HepG2 (cell line): ENCODE data around the gene REM2. TPM values are rescaled to one million over a fixed set of nuclear protein-coding genes. Genes with fewer than 3 reads are reported as not detected.
A peak's percentile ranks its signal among the peaks of the same experiment; 100 is the strongest.

Experiments used
- ARID2 ChIP-seq: sonication (generic); formaldehyde crosslinking; IDR thresholded peaks from 2 replicates; pipeline ENCODE4 v1.8.1; 2022; ENCODE audit warnings: mild to moderate bottlenecking, missing genetic modification reagents, borderline replicate concordance
- ATRX ChIP-seq: sonication (generic); formaldehyde crosslinking; IDR thresholded peaks from 2 replicates; pipeline ENCODE4 v1.4.0; 2020; ENCODE audit warnings: missing genetic modification reagents, borderline replicate concordance
- CBX5 ChIP-seq: sonication (generic); formaldehyde crosslinking; IDR thresholded peaks from 2 replicates; pipeline ENCODE4 v1.4.0; 2020; ENCODE audit warnings: missing genetic modification reagents, borderline replicate concordance
- DZIP1 ChIP-seq: sonication (generic); formaldehyde crosslinking; IDR thresholded peaks from 2 replicates; pipeline ENCODE4 v1.5.0; 2020; ENCODE audit warnings: mild to moderate bottlenecking, missing genetic modification reagents
- EEA1 ChIP-seq: sonication (generic); formaldehyde crosslinking; IDR thresholded peaks from 2 replicates; pipeline ENCODE4 v1.5.1; 2020; ENCODE audit warnings: mild to moderate bottlenecking, missing genetic modification reagents, borderline replicate concordance
- ESRRA ChIP-seq: sonication (generic); formaldehyde crosslinking; IDR thresholded peaks from 2 replicates; pipeline ENCODE4 v1.5.1; 2020; ENCODE audit warnings: mild to moderate bottlenecking, low read depth, missing genetic modification reagents
- HOXA9 ChIP-seq: sonication (generic); formaldehyde crosslinking; IDR thresholded peaks from 2 replicates; pipeline ENCODE4 v1.8.1; 2022; ENCODE audit warnings: missing genetic modification reagents, mild to moderate bottlenecking, moderate library complexity, borderline replicate concordance
- ZNF205 ChIP-seq: IDR thresholded peaks from 2 replicates; pipeline ENCODE4 v1.6.1; 2018; ENCODE audit warnings: missing biosample characterization, missing genetic modification reagents
- ZNF331 ChIP-seq: sonication (generic); formaldehyde crosslinking; IDR thresholded peaks from 2 replicates; pipeline ENCODE4 v1.4.0; 2020; ENCODE audit warnings: missing genetic modification reagents
- ZNF503 ChIP-seq: sonication (generic); formaldehyde crosslinking; IDR thresholded peaks from 2 replicates; pipeline ENCODE4 v1.4.0; 2020; ENCODE audit warnings: missing genetic modification reagents
- ZNF567 ChIP-seq: sonication (generic); formaldehyde crosslinking; IDR thresholded peaks from 2 replicates; pipeline ENCODE4 v1.8.1; 2023; ENCODE audit warnings: mild to moderate bottlenecking, missing genetic modification reagents, borderline replicate concordance
- polyA plus RNA-seq, 8 experiments: library from polyadenylated mRNA; depleted of rRNA in 3 of 8; stranded (reverse) in 7 of 8; unstranded in 1 of 8; fragments of >200 nt; fragmentation: Illumina TruSeq in 4 of 8; extraction: Trizol in 4 of 8; gene quantifications; 2 replicates each; pipeline versions ENCODE4 v1.2.1 to v1.2.3, GENCODE V29; 2011 to 2016; ENCODE audit warnings: low read depth in 4 of 8, missing spikeins in 1 of 8, mixed read lengths in 1 of 8; ENCODE audit not compliant: insufficient read depth in 1 of 8
- total RNA-seq, 5 experiments: library from RNA; depleted of rRNA; stranded (reverse); fragments of >200 nt; fragmentation: Illumina TruSeq; extraction: Trizol; gene quantifications; 2 replicates each; pipeline ENCODE4 v1.2.3, GENCODE V29; 2016; ENCODE audit warnings: low read depth in 1 of 5
- TF ChIP-seq, protein P1 (sequence below): sonication (generic); formaldehyde crosslinking; IDR thresholded peaks from 2 replicates; pipeline ENCODE4 v1.5.1; 2020; ENCODE audit warnings: mild to moderate bottlenecking, moderate library complexity, missing genetic modification reagents
- TF ChIP-seq, protein P2 (sequence below): sonication (generic); formaldehyde crosslinking; IDR thresholded peaks from 2 replicates; pipeline ENCODE4 v1.5.0; 2020; ENCODE audit warnings: mild to moderate bottlenecking, missing genetic modification reagents, borderline replicate concordance

The REM2 gene
- total and polyA plus RNA-seq, 2 of the 13 experiments (the other 11 are each of a cell fraction or from before 2014, with no cell fraction given) = 0.20 TPM; not detected in 1

GRCh38 chr14:22872833-22873520 is 10.0 kb upstream of the REM2 start (continued):
- TF ChIP-seq ATRX (CRISPR knock-in tag) = no peak; the same call in 1 of the 2 replicates
- 0 out of 2 replicates have a peak, but pooled peaks have one; percentile 8 for TF ChIP-seq ZNF331
- TF ChIP-seq ARID2 (CRISPR knock-in tag) = no peak
- no peak for TF ChIP-seq DZIP1 (CRISPR knock-in tag)
- TF ChIP-seq, protein P1, sequence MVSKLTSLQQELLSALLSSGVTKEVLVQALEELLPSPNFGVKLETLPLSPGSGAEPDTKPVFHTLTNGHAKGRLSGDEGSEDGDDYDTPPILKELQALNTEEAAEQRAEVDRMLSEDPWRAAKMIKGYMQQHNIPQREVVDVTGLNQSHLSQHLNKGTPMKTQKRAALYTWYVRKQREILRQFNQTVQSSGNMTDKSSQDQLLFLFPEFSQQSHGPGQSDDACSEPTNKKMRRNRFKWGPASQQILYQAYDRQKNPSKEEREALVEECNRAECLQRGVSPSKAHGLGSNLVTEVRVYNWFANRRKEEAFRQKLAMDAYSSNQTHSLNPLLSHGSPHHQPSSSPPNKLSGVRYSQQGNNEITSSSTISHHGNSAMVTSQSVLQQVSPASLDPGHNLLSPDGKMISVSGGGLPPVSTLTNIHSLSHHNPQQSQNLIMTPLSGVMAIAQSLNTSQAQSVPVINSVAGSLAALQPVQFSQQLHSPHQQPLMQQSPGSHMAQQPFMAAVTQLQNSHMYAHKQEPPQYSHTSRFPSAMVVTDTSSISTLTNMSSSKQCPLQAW (CRISPR knock-in tag) = 0 out of 2 replicates have a peak, but pooled peaks have one; percentile 0
- TF ChIP-seq ZNF503 (CRISPR knock-in tag) = no peak
- 0 out of 2 replicates have a peak, but pooled peaks have one; percentile 28 for TF ChIP-seq HOXA9 (CRISPR knock-in tag)
- TF ChIP-seq, protein P2, sequence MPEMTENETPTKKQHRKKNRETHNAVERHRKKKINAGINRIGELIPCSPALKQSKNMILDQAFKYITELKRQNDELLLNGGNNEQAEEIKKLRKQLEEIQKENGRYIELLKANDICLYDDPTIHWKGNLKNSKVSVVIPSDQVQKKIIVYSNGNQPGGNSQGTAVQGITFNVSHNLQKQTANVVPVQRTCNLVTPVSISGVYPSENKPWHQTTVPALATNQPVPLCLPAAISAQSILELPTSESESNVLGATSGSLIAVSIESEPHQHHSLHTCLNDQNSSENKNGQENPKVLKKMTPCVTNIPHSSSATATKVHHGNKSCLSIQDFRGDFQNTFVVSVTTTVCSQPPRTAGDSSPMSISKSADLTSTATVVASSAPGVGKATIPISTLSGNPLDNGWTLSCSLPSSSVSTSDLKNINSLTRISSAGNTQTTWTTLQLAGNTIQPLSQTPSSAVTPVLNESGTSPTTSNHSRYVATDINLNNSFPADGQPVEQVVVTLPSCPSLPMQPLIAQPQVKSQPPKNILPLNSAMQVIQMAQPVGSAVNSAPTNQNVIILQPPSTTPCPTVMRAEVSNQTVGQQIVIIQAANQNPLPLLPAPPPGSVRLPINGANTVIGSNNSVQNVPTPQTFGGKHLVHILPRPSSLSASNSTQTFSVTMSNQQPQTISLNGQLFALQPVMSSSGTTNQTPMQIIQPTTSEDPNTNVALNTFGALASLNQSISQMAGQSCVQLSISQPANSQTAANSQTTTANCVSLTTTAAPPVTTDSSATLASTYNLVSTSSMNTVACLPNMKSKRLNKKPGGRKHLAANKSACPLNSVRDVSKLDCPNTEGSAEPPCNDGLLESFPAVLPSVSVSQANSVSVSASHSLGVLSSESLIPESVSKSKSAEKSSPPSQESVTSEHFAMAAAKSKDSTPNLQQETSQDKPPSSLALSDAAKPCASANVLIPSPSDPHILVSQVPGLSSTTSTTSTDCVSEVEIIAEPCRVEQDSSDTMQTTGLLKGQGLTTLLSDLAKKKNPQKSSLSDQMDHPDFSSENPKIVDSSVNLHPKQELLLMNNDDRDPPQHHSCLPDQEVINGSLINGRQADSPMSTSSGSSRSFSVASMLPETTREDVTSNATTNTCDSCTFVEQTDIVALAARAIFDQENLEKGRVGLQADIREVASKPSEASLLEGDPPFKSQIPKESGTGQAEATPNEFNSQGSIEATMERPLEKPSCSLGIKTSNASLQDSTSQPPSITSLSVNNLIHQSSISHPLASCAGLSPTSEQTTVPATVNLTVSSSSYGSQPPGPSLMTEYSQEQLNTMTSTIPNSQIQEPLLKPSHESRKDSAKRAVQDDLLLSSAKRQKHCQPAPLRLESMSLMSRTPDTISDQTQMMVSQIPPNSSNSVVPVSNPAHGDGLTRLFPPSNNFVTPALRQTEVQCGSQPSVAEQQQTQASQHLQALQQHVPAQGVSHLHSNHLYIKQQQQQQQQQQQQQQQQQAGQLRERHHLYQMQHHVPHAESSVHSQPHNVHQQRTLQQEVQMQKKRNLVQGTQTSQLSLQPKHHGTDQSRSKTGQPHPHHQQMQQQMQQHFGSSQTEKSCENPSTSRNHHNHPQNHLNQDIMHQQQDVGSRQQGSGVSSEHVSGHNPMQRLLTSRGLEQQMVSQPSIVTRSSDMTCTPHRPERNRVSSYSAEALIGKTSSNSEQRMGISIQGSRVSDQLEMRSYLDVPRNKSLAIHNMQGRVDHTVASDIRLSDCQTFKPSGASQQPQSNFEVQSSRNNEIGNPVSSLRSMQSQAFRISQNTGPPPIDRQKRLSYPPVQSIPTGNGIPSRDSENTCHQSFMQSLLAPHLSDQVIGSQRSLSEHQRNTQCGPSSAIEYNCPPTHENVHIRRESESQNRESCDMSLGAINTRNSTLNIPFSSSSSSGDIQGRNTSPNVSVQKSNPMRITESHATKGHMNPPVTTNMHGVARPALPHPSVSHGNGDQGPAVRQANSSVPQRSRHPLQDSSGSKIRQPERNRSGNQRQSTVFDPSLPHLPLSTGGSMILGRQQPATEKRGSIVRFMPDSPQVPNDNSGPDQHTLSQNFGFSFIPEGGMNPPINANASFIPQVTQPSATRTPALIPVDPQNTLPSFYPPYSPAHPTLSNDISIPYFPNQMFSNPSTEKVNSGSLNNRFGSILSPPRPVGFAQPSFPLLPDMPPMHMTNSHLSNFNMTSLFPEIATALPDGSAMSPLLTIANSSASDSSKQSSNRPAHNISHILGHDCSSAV (CRISPR knock-in tag) = no peak
- 0 out of 2 replicates have a peak, but pooled peaks have one; percentile 53 for TF ChIP-seq CBX5 (CRISPR knock-in tag)
- TF ChIP-seq ESRRA (CRISPR knock-in tag) = 0 out of 2 replicates have a peak, but pooled peaks have one; percentile 6
- TF ChIP-seq ZNF567 (CRISPR knock-in tag) = peak; percentile 34; the same call in 1 of the 2 replicates
- no peak for TF ChIP-seq ZNF205 (CRISPR knock-in tag)
- TF ChIP-seq EEA1 (CRISPR knock-in tag) = 0 out of 2 replicates have a peak, but pooled peaks have one; percentile 22
